Loucy (cell line): ENCODE results near the gene NRCAM.

Experiments
- H2AFZ ChIP-seq: fragments of 200-600 bp; sonication (generic); 2 replicates; pipeline ENCODE4 v1.6.0; 2016; ENCODE audit warnings: antibody characterized with exemption, mild to moderate bottlenecking, low read length, moderate library complexity
- H3F3A ChIP-seq: fragments of 200-600 bp; 2 replicates; pipeline ENCODE4 v1.6.0; 2016; ENCODE audit warnings: antibody characterized with exemption, low read depth, mild to moderate bottlenecking
- H3K27me3 ChIP-seq: fragments of 200-600 bp; sonication (generic); 2 replicates; pipeline ENCODE4 v1.6.1; 2014; ENCODE audit warnings: low read length, mild to moderate bottlenecking; ENCODE audit not compliant: insufficient read depth, poor library complexity, severe bottlenecking
- H3K36me3 ChIP-seq: fragments of 200-600 bp; sonication (generic); 2 replicates; pipeline ENCODE4 v1.6.1; 2016; ENCODE audit warnings: low read length; ENCODE audit not compliant: insufficient read depth
- H3K4me1 ChIP-seq: fragments of 200-600 bp; sonication (generic); 2 replicates; pipeline ENCODE4 v1.5.1; 2014; ENCODE audit warnings: low read length, mild to moderate bottlenecking; ENCODE audit not compliant: insufficient read depth, poor library complexity, severe bottlenecking
- H3K4me2 ChIP-seq: fragments of 200-600 bp; sonication (generic); 2 replicates; pipeline ENCODE4 v1.6.0; 2014; ENCODE audit warnings: antibody characterized with exemption, low read length, low read depth, mild to moderate bottlenecking; ENCODE audit not compliant: poor library complexity, severe bottlenecking
- H3K4me3 ChIP-seq: fragments of 200-600 bp; sonication (generic); 2 replicates; pipeline ENCODE4 v1.5.1; 2014; ENCODE audit warnings: low read length, mild to moderate bottlenecking, mixed read lengths; ENCODE audit not compliant: poor library complexity, severe bottlenecking
- H3K79me2 ChIP-seq: fragments of 200-600 bp; sonication (generic); 2 replicates; pipeline ENCODE4 v1.6.1; 2014; ENCODE audit warnings: low read length; ENCODE audit not compliant: insufficient read depth
- H3K9ac ChIP-seq: fragments of 200-600 bp; sonication (generic); 2 replicates; pipeline ENCODE4 v1.6.0; 2014; ENCODE audit warnings: mild to moderate bottlenecking, low read depth, low read length, moderate library complexity; ENCODE audit not compliant: poor library complexity, severe bottlenecking
- H3K9me2 ChIP-seq: fragments of 200-600 bp; sonication (generic); replicated peaks from 2 replicates; pipeline ENCODE4 v1.6.1; 2016; ENCODE audit warnings: low read depth, low read length, mixed read lengths
- H3K9me3 ChIP-seq: fragments of 200-600 bp; sonication (generic); 2 replicates; pipeline ENCODE4 v1.6.1; 2014; ENCODE audit warnings: mild to moderate bottlenecking, antibody characterized with exemption, low read length, low read depth; ENCODE audit not compliant: insufficient read depth
- H4K20me1 ChIP-seq: fragments of 200-600 bp; sonication (generic); 2 replicates; pipeline ENCODE4 v1.6.0; 2014; ENCODE audit warnings: antibody characterized with exemption, low read length, mild to moderate bottlenecking; ENCODE audit not compliant: insufficient read depth, poor library complexity, severe bottlenecking
- CTCF ChIP-seq: fragments of 200-600 bp; sonication (generic); conservative IDR thresholded peaks from 2 replicates; pipeline ENCODE4 v1.5.1; 2014; ENCODE audit warnings: mild to moderate bottlenecking, antibody characterized with exemption, low read length
- EZH2phosphoT487 ChIP-seq: fragments of 200-600 bp; IDR thresholded peaks from 2 replicates; pipeline ENCODE4 v1.6.1; 2018; ENCODE audit warnings: antibody characterized with exemption, mild to moderate bottlenecking, moderate library complexity, borderline replicate concordance

NRCAM gene

DNA sequence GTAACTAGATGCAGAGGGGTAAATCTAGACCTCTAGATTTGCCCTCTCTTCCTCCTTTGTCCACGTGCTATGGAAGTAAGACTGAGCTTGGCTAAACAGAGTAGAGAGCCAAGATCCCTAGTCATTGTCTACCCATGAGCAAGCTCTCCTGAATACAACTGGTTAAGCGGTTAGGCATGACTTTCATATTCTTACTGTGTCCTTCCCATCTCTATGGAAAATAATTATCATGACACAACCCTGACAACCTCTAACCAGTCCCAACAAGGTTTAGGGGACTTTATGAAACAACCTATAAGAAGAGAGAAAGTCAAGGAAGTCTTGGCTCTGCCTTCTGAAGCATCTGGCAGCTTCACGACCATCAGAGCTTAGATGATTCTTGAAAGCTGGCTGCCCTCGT lies 318.2 kb downstream of the NRCAM start:
- no peak overlapping the region for H3K9ac ChIP-seq

GRCh38 chr7:108137040-108137439 lies 319.2 kb downstream of the NRCAM start:
- no peaks in the 10 kb centered on the region for H3K4me1 ChIP-seq
- H4K20me1 ChIP-seq = no peaks in the 10 kb centered on the region
- H3K9me2 ChIP-seq = no peaks in the 10 kb centered on the region
- no peaks in the 10 kb centered on the region for H3K9me3 ChIP-seq
- no peaks in the 10 kb centered on the region for H3K27me3 ChIP-seq
- H3F3A ChIP-seq = no peaks in the 10 kb centered on the region
- no peak overlapping the region for H3K4me3 ChIP-seq
- H3K4me2 ChIP-seq = no peak overlapping the region
- H3K9ac ChIP-seq = no peak overlapping the region
- no peaks in the 10 kb centered on the region for H3K79me2 ChIP-seq
- no peak overlapping the region for H2AFZ ChIP-seq
- no peak for TF ChIP-seq CTCF
- TF ChIP-seq EZH2phosphoT487 = no peak
- H3K36me3 ChIP-seq = no peaks in the 10 kb centered on the region

More for the DNA sequence above, 318.2 kb downstream of the NRCAM start:
- Histone ChIP-seq H3K4me3 (no peak overlapping the region), H3K36me3 (no peaks in the 10 kb centered on the region), H4K20me1 (no peaks in the 10 kb centered on the region), H3K4me1 (no peaks in the 10 kb centered on the region), H3K4me2 (no peak overlapping the region), H3K9me2 (no peaks in the 10 kb centered on the region), H3F3A (no peaks in the 10 kb centered on the region), H3K9me3 (no peaks in the 10 kb centered on the region), H3K27me3 (no peaks in the 10 kb centered on the region), H3K79me2 (no peaks in the 10 kb centered on the region), H2AFZ (no peak overlapping the region)
- TF ChIP-seq CTCF (no peak), EZH2phosphoT487 (no peak)

- no peaks in the 10 kb centered on the region for H4K20me1 ChIP-seq
- no peaks in the 10 kb centered on the region for H3K9me2 ChIP-seq
- no peaks in the 10 kb centered on the region for H3F3A ChIP-seq
- no peak overlapping the region for H3K9ac ChIP-seq
- no peaks in the 10 kb centered on the region for H3K27me3 ChIP-seq
- H3K79me2 ChIP-seq = no peaks in the 10 kb centered on the region
- H2AFZ ChIP-seq = no peak overlapping the region
- no peaks in the 10 kb centered on the region for H3K9me3 ChIP-seq
- H3K4me3 ChIP-seq = no peak overlapping the region
- H3K4me1 ChIP-seq = no peaks in the 10 kb centered on the region
- no peaks in the 10 kb centered on the region for H3K36me3 ChIP-seq
- TF ChIP-seq CTCF (no peak), EZH2phosphoT487 (no peak)
- no peak overlapping the region for H3K4me2 ChIP-seq
These were observed 320.0 kb downstream of the NRCAM start for GRCh38 chr7:108136191-108136688.
